GM12875 (cell line): Measurements from ENCODE around the gene HOXA1.

Experiments used
- H3K4me3 ChIP-seq: one replicate; pipeline ENCODE4 v1.5.1; 2011; ENCODE audit warnings: low read depth, low read length, control low read depth
- CTCF ChIP-seq: IDR thresholded peaks from 2 replicates; pipeline ENCODE4 v1.5.1; 2011; ENCODE audit warnings: low read depth, mild to moderate bottlenecking, control low read depth, inconsistent platforms, low read length, moderate library complexity, borderline replicate concordance; ENCODE audit not compliant: insufficient read depth

Gene HOXA1

DNA sequence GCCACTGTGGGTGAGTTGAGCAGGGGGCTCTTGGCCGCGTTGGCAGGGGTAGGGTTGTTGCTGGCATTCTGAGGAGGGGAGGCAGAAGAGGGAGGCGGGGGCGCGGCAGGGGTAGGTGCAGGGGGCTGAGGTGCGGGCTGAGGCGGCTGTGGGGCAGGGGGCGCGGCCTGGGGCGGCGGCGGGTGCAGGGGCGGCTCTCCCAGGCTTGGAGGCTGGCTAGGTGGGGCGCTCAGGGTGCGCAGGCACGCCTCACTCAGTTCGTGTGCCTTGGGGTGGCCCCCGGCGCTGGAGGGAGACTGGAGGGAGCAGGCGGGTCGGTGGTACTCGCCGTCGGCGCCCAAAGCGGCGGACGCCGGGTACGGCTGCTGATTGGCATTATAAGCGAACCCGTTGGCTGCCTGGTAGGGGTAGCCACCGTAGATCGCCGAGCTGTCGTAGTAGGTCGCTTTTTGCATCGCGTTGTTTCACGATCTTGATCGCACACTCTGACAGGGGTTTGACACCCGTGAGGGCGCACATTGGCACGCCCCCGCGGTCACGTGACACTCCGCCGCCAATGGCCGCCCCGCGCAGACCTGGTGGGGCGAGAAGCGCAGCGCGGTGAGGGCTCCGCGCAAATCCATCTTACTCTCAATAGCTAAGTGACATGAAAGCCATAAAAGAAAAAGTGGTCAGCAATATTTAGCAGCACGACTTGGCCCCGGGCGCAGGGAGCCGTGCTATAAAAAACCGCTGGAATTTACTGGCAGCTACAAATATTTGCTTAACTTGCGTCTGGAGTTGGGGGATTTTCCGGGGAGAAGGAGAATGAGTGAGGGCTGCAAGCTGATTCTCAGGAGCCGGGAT is 14.6 kb upstream of the HOXA1 start:
- no peak overlapping the region for H3K4me3 ChIP-seq

DNA sequence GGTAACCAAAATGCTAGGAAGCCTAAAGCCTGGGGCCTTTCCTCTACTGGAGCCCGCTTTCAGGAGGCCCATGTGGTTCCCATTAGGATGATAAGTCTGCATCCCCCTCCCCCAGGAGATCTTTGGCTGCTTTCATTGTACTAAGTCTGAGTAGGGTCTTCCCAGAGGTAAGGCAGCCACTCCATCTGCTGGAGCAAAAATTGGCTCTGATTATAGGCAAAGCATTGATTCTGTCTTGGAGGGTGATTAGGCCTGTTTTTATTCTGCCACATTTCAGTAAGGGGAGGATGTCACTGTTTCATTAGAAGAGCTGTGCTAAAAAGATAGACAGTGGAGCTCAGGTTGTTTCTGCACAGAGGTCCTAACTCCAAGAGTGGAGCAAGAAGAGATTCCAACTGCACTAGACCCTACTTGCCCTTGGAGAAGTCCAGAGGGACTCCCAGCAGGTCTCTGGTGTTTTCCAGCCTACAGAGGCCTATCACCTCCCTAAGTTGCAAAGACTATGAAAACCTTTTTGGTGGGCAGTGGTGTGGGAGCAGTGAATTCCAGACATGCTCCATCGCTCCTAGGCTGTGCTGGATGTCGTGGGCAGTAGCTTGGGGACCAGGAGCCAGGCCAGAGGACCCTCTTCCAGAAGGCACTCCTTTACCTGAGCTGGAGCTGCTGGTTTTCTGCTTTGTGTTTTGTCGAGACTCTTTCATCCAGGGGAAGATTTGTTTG is 13.8 kb upstream of the HOXA1 start:
- H3K4me3 ChIP-seq, result no peak overlapping the region
- no peak for TF ChIP-seq CTCF

More for the DNA sequence above, 14.6 kb upstream of the HOXA1 start:
- TF ChIP-seq CTCF, result no peak

DNA sequence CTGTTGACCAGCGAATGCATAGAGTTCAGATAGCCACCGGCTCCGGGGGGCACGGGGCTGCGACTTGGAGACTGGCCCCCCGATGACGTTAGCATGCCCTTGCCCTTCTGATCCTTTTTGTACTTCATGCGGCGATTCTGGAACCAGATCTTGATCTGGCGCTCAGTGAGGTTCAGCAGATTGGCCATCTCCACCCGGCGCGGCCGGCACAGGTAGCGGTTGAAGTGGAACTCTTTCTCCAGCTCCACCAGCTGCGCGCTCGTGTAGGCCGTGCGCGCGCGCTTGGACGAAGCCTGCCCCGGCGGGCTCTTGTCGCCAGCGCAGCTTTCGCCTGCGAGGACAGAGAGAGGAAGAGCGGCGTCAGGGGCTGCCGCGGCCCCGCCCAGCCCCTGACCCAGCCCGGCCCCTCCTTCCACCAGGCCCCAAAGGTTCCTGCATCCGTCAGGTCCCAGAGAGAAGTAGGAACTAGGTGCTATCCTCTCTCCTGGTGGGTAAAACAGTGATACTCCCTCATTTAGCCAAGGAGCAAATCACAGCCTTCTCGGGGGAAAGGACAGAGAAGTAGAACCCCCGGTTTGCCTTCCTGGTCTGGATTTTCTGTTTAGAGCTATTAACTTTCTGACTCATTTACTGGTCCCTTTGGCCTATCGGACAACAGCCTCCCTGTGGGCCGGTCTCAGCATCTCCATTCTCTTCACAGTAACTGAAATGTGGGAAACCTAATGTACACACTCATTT is 12.8 kb upstream of the HOXA1 start:
- no peak for TF ChIP-seq CTCF

GRCh38 chr7:27107391-27108381 is 11.9 kb upstream of the HOXA1 start:
- H3K4me3 ChIP-seq, result no peak overlapping the region
- TF ChIP-seq CTCF, result no peak

More for the DNA sequence above, 12.8 kb upstream of the HOXA1 start:
- no peak overlapping the region for H3K4me3 ChIP-seq

- no peak for TF ChIP-seq CTCF
- H3K4me3 ChIP-seq, result no peak overlapping the region
These were observed 11.1 kb upstream of the HOXA1 start for GRCh38 chr7:27106901-27107240.

DNA sequence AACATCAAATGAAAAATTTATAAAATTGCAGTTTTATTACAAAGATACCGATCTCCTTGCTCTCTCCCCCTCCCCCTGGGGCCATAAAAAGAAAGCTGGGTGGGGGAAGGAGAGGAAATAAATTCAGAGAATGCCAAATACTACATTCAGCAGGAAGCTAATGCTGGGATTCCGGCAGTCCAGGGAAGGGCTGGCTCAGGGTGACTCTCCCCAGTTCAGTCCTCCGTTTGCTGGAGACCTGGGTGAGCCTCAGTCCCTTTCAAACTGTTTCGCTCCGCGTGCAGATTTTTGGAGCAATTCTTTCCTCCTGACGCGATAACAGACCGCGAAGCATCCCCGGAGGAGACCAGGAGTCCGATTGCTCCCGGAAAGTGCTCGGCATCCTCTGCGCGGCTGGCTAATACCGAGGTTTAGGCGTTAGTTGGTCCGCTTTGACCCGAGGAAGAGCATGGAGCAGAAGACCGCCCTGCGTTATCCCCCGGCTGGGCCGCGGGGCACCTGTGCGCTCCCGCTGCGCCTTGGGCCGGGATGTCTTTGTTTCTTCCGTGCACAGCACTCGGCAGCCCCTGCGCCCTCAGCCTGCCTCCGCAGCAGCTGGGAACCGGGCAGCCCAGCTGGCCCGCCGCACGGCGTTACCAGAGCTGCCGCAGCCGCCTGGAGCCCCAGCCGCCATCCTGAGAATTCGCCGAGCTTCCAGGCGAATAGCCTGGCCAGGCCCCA is 10.5 kb upstream of the HOXA1 start:
- no peak overlapping the region for H3K4me3 ChIP-seq
- no peak for TF ChIP-seq CTCF
